ENCODE measurements around the gene TMC7.

GRCh38 chr16:19098173-19098572, 114.4 kb downstream of the TMC7 start:
- TF ChIP-seq POLR2AphosphoS5 (IDR thresholded peaks at IDR 0.05): no peak
- TF ChIP-seq CTCF (IDR thresholded peaks at IDR 0.05): no peak
- TF ChIP-seq POLR2A (IDR thresholded peaks at IDR 0.05): no peak

Data from prostate gland (tissue), 2 donors.